Suprapubic skin (tissue), 4 donors: Measurements from ENCODE around the gene TAC4.

Source experiments
- POLR2A ChIP-seq, 2 donors: fragments of 450-650 bp; IDR thresholded peaks; one replicate each; pipeline ENCODE4 v1.6.1; 2017; ENCODE audit warnings: antibody characterized with exemption in 2 of 2, mild to moderate bottlenecking in 2 of 2, moderate library complexity in 2 of 2
- POLR2AphosphoS5 ChIP-seq, 3 donors: sonication (generic); formaldehyde crosslinking; IDR thresholded peaks; one replicate each; pipeline ENCODE4 v1.6.1; 2017; ENCODE audit warnings: antibody characterized with exemption in 3 of 3
- TF ChIP-seq, protein P1 (sequence below), 2 donors: fragments of 200-600 bp in 1 of 2; fragments of 450-650 bp in 1 of 2; sonication (generic) in 1 of 2; IDR thresholded peaks; one replicate each; pipeline ENCODE4 v1.5.1; 2016 to 2019; ENCODE audit warnings: antibody characterized with exemption in 2 of 2, mild to moderate bottlenecking in 1 of 2, moderate library complexity in 1 of 2

DNA sequence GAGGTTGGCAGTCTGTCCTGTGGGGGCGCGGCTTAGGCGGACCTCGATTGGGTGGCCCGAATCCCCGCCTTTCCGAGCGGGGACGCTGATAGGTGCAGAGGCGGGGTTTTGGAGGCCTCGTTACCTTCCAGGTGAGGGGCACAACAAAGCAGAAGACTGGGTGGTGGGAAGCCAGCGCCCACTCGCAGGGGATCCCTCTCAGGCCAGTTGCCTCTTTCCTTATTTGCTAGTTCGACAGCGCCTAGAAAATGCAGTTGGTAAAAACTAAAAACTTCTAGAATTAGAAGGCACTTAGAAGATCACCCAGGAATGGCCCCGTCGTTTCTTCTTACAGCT, 58.7 kb downstream of the TAC4 start:
- no peak for TF ChIP-seq POLR2A (IDR thresholded peaks at IDR 0.05)
- no peak for TF ChIP-seq POLR2AphosphoS5 (IDR thresholded peaks at IDR 0.05)
- TF ChIP-seq, protein P1, sequence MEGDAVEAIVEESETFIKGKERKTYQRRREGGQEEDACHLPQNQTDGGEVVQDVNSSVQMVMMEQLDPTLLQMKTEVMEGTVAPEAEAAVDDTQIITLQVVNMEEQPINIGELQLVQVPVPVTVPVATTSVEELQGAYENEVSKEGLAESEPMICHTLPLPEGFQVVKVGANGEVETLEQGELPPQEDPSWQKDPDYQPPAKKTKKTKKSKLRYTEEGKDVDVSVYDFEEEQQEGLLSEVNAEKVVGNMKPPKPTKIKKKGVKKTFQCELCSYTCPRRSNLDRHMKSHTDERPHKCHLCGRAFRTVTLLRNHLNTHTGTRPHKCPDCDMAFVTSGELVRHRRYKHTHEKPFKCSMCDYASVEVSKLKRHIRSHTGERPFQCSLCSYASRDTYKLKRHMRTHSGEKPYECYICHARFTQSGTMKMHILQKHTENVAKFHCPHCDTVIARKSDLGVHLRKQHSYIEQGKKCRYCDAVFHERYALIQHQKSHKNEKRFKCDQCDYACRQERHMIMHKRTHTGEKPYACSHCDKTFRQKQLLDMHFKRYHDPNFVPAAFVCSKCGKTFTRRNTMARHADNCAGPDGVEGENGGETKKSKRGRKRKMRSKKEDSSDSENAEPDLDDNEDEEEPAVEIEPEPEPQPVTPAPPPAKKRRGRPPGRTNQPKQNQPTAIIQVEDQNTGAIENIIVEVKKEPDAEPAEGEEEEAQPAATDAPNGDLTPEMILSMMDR (IDR thresholded peaks at IDR 0.05), result no peak
